BE2C (cell line): Measurements from ENCODE around the gene DRC3.
A peak's percentile ranks its signal among the peaks of the same experiment; 100 is the strongest.

Experiments used
- DNase-seq: peaks from one replicate; pipeline ENCODE4 v3.0.0-alpha.2; 2020
- H3K27me3 ChIP-seq: fragments of 250-450 bp; sonication (Bioruptor Pico); 2 replicates; pipeline ENCODE4 v1.5.1; 2020; ENCODE audit warnings: mild to moderate bottlenecking
- H3K36me3 ChIP-seq: fragments of 250-450 bp; sonication (Bioruptor Pico); 2 replicates; pipeline ENCODE4 v1.5.1; 2020; ENCODE audit warnings: mild to moderate bottlenecking
- H3K4me1 ChIP-seq: fragments of 250-450 bp; sonication (Bioruptor Pico); 2 replicates; pipeline ENCODE4 v1.5.1; 2020
- H3K4me3 ChIP-seq: 2 replicates; pipeline ENCODE4 v1.5.1; 2011; ENCODE audit warnings: low read depth, low read length
- H3K9me3 ChIP-seq: fragments of 250-450 bp; sonication (Bioruptor Pico); 2 replicates; pipeline ENCODE4 v1.5.1; 2020
- CTCF ChIP-seq: IDR thresholded peaks from 2 replicates; pipeline ENCODE4 v1.5.1; 2012; ENCODE audit warnings: mild to moderate bottlenecking, low read depth, low read length

The DRC3 gene

GRCh38 chr17:18037486-18037885, 64.8 kb downstream of the DRC3 start:
- Histone ChIP-seq H3K4me3 (peak overlapping the region; percentile 7; the same call in 1 of the 2 replicates), H3K36me3 (no peaks in the 10 kb centered on the region), H3K27me3 (no peaks in the 10 kb centered on the region), H3K4me1 (no peaks in the 10 kb centered on the region), H3K9me3 (no peaks in the 10 kb centered on the region)
- no peak for DNase-seq
- TF ChIP-seq CTCF, result no peak

GRCh38 chr17:18038149-18038850, 65.6 kb downstream of the DRC3 start:
- Histone ChIP-seq H3K9me3 (no peaks in the 10 kb centered on the region), H3K4me1 (no peaks in the 10 kb centered on the region), H3K36me3 (no peaks in the 10 kb centered on the region), H3K27me3 (no peaks in the 10 kb centered on the region), H3K4me3 (peak overlapping the region; percentile 81)
- no peak for TF ChIP-seq CTCF
- no peak for DNase-seq

- no peaks in the 10 kb centered on the region for H3K27me3 ChIP-seq
- no peaks in the 10 kb centered on the region for H3K9me3 ChIP-seq
- peak; percentile 98 for DNase-seq
- H3K36me3 ChIP-seq, result no peaks in the 10 kb centered on the region
- peak within 1 kb of the TSS; percentile 81 for H3K4me3 ChIP-seq
- no peaks in the 10 kb centered on the region for H3K4me1 ChIP-seq
- TF ChIP-seq CTCF, result no peak
Observed at GRCh38 chr17:18038861-18039534, 66.3 kb downstream of the DRC3 start, which contains the start of the genes ATPAF2 and GID4. Gene ATPAF2 (minus strand): TSS chr17:18039168. CDS start chr17:18039013, 155 bp downstream. Gene GID4 (plus strand): TSS chr17:18039408. CDS start chr17:18039465, 57 bp downstream.

GRCh38 chr17:18039535-18040260, 67.0 kb downstream of the DRC3 start:
- H3K4me3 ChIP-seq, result peak overlapping the region; percentile 81
- no peaks in the 10 kb centered on the region for H3K9me3 ChIP-seq
- TF ChIP-seq CTCF, result no peak
- DNase-seq, result no peak
- no peaks in the 10 kb centered on the region for H3K36me3 ChIP-seq
- H3K27me3 ChIP-seq, result no peaks in the 10 kb centered on the region
- no peaks in the 10 kb centered on the region for H3K4me1 ChIP-seq

- H3K9me3 ChIP-seq, result no peaks in the 10 kb centered on the region
- H3K36me3 ChIP-seq, result no peaks in the 10 kb centered on the region
- TF ChIP-seq CTCF, result no peak
- DNase-seq, result no peak
- peak overlapping the region; percentile 81 for H3K4me3 ChIP-seq
- no peaks in the 10 kb centered on the region for H3K27me3 ChIP-seq
- no peaks in the 10 kb centered on the region for H3K4me1 ChIP-seq
Observed at GRCh38 chr17:18040261-18040858, 67.7 kb downstream of the DRC3 start.
